HG02870 (cell line): Measurements from ENCODE around the gene UFSP1.
"Not testable (repeated sequence)": the region's sequence is repeated elsewhere in the genome, so short reads cannot be mapped to it uniquely, and the experiment has no call there.

Source experiments
- ATAC-seq: cut with Tn5 transposase; IDR thresholded peaks from one replicate; pipeline ENCODE4 v1.9.1; 2021; ENCODE audit warnings: mild to moderate bottlenecking, moderate library complexity; ENCODE audit not compliant: unreplicated experiment

The UFSP1 gene

DNA sequence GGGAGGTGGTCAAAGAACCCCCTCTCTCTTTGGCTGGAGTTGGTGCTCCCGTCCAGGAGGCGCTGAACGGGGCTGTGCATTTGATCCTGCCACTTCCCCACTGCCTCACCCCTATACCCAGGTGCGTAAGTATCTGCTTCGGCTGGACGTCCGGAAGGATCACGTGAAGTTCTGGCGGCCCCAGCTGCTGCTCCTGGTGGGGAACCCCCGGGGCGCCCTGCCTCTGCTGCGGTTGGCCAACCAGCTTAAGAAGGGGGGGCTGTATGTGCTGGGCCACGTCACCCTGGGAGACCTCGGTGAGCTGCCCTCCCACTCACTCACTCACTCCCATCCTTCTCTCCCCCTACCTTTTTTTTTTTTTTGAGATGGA is 27.9 kb downstream of the UFSP1 start:
- ATAC-seq: no peak

DNA sequence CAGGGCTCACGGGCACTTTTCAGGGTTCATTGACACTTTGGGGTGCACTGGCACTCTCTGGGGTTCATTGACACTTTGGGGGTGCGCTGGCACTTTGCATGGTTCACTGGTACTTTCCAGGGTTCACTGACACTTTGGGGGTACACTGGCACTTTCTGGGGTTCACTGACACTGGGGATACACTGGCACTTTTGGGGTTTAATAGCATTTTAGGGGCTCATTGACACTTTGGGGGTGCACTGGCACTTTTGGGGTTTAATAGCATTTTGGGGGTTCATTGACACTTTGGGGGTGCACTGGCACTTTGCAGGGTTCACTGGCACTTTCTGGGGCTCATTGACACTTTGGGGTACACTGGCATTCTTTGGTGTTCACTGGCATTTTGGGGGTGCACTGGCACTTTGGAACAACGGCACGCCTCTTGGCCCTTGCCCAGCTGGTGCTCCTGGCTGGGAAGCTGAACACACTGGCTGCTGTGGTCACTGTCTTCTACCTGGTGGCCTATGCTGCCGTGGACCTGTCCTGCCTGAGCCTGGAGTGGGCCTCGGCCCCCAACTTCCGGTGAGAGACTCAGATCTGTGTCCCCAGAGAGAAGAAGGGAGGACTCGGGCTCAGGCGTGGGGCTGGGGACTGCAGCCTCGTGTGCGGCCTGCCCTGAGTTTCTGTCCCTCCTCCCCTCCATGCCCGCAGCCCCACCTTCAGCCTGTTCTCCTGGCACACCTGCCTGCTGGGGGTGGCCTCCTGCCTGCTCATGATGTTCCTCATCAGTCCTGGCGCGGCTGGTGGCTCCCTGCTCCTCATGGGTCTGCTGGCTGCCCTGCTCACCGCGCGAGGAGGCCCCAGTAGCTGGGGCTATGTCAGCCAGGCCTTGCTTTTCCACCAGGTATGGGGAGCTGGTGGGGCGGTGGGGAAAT is 28.6 kb downstream of the UFSP1 start:
- no peak for ATAC-seq

DNA sequence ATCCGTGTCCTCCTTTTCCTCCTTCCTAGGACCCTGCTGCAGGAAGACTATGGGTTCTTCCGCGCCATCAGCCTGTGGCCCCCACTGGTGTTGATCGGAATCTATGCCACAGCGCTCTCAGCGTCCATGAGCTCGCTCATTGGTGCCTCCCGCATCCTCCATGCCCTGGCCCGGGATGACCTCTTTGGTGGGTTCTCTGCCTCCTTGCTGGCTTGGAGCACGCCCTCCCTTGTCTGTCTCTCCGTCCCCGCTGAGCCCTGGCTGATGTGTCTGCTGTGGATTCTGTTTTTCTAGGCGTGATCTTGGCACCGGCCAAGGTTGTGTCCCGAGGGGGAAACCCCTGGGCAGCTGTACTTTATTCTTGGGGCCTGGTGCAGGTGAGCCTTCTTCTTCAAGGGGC is 29.7 kb downstream of the UFSP1 start:
- ATAC-seq: no peak

DNA sequence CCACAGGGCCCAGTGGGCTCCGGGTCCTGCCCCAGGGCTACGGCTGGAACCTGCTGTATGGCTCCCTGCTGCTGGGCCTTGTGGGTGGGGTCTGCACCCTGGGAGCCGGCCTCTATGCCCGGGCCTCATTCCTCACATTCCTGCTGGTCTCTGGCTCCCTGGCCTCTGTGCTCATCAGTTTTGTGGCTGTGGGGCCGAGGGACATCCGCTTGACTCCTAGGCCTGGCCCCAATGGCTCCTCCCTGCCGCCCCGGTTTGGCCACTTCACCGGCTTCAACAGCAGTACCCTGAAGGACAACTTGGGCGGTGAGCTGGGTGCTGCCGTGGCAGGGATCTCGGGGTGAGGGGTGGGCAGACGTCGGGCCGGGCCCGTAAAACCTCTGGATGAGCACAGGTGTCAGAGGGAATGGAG is 32.6 kb downstream of the UFSP1 start:
- ATAC-seq: no peak

DNA sequence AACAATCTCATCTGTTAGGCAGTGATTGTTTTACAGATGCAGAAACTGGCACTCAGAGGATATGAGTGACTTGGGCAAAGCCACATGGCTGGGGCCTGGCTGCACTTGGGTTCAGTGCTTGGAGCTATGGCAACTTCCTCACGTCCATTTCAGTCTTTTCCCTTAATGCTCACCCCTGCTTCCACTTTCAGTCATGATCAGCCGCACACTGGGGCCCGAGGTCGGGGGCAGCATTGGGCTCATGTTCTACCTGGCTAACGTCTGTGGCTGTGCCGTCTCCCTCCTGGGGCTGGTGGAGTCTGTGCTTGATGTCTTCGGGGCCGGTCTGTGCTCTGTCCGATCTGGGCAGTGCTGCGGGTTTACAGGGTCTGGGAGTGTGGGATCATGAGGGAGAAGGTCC is 34.0 kb downstream of the UFSP1 start:
- no peak for ATAC-seq

DNA sequence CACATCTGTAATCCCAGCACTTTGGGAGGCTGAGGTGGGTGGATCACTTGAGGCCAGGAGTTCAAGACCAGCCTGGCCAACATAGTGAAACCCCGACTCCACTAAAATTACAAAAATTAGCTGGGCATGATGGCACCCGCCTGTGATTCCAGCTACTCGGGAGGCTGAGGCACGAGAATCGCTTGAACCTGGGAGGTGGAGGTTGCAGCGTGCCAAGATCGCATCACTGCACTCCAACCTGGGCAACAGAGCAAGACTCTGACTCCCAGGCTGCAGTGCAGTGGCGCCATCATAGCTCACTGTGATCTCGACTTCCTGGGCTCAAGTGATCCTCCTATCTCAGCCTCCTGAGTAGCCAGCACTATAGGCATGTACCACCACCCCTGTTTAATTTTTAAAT is 34.6 kb downstream of the UFSP1 start:
- ATAC-seq: not testable (repeated sequence)

DNA sequence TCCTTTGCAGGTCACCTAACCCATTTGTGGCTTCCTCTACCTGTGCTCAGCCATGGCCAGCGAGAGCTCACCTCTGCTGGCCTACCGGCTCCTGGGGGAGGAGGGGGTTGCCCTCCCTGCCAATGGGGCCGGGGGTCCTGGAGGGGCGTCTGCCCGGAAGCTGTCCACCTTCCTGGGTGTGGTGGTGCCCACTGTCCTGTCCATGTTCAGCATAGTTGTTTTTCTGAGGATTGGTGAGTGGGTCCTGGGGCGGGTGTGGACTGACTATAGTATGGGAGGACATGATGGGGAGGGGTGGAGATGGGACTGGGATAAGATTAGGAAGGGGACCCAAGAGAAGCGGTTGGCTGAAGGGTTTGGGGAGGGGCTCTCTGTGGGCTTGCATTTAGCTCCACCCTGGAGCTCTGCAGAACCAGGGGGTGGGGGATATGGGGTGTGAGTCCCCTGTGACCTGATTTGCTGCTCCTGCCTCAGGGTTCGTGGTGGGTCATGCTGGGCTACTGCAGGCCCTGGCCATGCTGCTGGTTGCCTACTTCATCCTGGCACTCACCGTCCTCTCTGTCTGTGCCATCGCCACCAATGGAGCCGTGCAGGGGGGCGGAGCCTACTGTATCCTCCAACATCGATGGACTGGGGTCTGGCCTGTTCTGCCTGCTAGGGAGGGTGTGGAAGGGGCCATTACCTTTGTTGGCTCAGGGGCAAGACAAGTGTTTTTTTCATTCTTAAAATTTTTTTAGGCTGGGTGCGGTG is 35.2 kb downstream of the UFSP1 start:
- no peak for ATAC-seq

DNA sequence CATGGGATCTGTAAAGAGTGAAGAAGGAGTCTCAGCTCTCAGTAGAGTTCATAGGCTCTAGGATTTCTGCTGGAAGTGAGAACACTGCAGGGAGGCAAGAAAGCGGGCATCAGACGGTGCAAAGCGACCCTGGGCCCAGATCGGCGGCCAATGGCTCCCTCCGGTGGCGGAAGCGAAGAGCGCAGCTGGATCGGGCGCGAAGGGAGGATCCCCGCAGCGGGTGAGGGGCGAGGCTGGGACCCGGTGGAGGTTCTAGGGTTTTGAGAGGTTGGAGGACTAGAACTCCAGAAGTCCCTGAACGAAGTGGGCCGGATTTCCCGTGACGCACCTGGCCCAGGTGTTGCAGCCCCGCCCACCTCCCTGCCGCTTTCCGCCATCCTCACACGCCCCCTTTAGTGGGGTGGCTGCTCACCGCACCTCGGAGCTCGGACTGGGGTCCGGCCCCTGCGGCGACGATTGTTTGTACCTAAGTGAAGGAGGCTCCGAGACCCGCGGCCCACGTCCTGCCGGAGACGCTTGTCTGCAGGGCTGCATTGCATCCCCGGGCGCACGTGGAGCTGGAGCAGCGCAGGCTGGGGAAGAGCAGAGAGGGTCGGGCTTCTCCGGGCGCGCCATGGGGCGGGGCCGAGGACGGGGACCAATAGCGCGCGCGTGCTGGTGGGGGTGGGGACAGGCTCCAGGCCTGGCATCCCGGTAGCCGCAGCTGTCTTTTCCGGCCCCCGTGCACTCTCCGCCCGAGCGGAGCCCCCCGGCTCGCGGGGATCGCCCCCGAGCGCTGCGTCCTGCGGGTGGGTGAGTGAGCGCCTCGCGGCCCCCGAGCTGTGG is 37.3 kb downstream of the UFSP1 start, which contains the start of gene SLC12A9:
TSS of gene SLC12A9 (plus strand) at position 666 of the 825 bp plus-strand sequence. CDS start 1,485 bp downstream, outside the sequence.
- peak; percentile 89 for ATAC-seq

DNA sequence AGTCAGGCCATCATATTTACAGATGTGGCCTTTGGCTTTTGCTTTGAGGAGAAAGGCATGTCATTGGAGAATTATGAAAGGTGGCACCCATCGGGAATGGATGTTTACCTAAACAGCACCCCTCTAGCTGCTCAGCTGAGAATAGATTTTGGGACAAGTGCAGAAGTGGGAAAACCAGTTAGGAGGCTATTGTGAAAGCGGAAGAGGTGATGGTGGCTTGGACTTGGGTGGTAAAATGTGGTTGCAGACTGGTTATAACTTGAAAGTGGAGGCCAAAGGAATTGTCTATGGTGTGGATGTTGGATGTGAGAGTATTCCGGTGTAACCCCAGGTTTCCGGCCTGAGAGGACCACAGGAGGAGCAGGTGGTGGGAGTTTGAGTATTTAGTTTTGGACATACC is 42.2 kb downstream of the UFSP1 start:
- ATAC-seq: no peak

DNA sequence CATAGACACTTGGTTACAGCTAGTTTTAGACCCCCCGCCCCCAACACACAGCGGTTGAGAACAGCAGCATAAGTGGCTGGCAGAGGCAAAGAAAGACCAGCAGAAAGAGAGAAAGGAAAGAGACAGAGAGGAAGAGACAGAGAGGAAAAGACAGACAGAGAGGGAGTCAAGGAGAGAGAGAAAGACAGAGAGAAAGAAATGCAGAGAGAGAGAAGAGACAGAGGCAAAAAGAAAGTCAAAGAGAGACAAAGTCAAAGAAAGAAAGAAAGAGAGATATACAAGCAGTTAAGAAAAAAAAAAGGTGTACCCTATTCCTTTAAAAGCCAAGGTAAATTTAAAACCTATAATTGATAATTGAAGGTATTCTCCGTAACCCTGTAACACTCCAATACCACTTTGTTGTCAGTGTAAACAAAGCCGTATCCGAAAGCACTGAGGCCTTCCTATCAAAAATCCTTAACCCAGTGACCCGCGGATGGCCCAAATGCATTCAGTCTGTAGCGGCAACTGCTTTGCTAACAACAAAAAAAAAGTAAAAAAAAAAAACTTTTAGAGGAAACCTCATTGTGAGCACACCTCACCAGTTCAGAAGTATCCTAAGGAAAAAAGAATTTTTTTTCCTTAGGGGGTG is 48.9 kb downstream of the UFSP1 start:
- no peak for ATAC-seq

DNA sequence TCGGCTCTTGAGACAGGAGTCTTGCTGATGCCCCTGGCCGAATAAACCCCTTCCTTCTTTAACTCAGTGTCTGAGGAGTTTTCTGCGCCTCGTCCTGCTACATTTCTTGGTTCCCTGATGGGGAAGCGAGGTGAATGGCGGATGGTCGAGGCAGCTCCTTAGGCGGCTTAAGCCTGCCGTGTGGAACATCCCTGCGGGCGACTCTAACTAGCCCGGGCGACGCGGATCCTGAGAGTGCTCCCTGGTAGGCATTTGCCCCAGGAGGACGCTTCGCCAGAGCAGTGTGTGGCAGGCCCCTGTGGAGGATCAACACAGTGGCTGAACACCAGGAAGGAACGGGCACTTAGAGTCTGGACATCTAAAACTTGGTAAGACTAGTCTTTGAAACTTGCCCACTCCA is 50.2 kb downstream of the UFSP1 start:
- no peak for ATAC-seq
